A673 (cell line): Measurements from ENCODE around the gene RHEB.

ENCODE experiments used
- EZH2 ChIP-seq: fragments of 200-600 bp; sonication (generic); IDR thresholded peaks from 2 replicates; pipeline ENCODE4 v1.6.1; 2017; ENCODE audit warnings: borderline replicate concordance, low read depth, mild to moderate bottlenecking, mixed read lengths, antibody characterized with exemption, low read length; ENCODE audit not compliant: poor library complexity, severe bottlenecking
- TF ChIP-seq, protein P1 (sequence below): fragments of 300-800, 200-600 bp; sonication (generic); conservative IDR thresholded peaks from 2 replicates; pipeline ENCODE4 v1.5.1; 2017; ENCODE audit warnings: low read depth, mild to moderate bottlenecking, antibody characterized with exemption, low read length, moderate library complexity, mixed read lengths

DNA sequence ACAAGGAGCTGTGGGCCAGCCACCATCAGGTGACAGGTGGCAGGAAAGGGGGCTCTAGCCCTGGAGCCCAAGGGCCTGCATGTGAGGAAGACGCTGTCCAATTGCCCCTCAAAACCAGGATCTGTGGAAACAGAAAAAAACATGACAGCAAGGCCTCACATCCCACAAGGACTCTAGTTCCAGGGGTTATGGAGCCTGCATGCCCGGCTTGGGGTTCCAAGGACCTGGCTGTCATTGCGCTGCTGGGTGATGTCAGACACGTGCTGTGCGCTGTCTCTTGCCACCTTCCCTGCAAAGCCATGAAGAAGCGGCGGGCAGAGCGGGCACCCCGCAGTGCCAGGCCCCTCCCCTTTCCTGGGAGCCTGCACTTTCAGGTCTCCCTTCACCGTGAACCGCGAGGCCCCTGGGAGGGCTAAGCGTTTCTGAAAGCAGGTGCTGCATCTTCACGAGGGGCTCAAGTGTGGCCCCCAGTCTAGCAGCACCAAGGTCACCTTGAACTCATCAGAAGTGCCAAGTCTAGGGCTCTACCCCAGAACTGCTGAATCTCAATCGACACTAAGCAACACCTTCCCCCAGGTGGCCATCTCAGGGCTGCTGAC is 64.7 kb downstream of the RHEB start:
- TF ChIP-seq, protein P1, sequence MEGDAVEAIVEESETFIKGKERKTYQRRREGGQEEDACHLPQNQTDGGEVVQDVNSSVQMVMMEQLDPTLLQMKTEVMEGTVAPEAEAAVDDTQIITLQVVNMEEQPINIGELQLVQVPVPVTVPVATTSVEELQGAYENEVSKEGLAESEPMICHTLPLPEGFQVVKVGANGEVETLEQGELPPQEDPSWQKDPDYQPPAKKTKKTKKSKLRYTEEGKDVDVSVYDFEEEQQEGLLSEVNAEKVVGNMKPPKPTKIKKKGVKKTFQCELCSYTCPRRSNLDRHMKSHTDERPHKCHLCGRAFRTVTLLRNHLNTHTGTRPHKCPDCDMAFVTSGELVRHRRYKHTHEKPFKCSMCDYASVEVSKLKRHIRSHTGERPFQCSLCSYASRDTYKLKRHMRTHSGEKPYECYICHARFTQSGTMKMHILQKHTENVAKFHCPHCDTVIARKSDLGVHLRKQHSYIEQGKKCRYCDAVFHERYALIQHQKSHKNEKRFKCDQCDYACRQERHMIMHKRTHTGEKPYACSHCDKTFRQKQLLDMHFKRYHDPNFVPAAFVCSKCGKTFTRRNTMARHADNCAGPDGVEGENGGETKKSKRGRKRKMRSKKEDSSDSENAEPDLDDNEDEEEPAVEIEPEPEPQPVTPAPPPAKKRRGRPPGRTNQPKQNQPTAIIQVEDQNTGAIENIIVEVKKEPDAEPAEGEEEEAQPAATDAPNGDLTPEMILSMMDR, result no peak
- TF ChIP-seq EZH2, result no peak
